Transverse colon (tissue), 3 donors: Measurements from ENCODE around the gene LSM14A.
"Not testable (repeated sequence)": the region's sequence is repeated elsewhere in the genome, so short reads cannot be mapped to it uniquely, and the experiment has no call there.

Experiments
- CTCF ChIP-seq, 5 experiments: fragments of 200-600 bp in 3 of 5; fragments of 450-650 bp in 2 of 5; sonication (generic) in 3 of 5; IDR thresholded peaks; 1 replicate in 2 of 5; 2 replicates in 3 of 5; pipeline ENCODE4 v1.5.1; 2016 to 2017; ENCODE audit warnings: antibody characterized with exemption in 5 of 5, inconsistent platforms in 3 of 5, mild to moderate bottlenecking in 2 of 5, moderate library complexity in 1 of 5
- EP300 ChIP-seq: sonication (generic); formaldehyde crosslinking; IDR thresholded peaks from one replicate; pipeline ENCODE4 v1.6.1; 2017; ENCODE audit warnings: antibody characterized with exemption, low read depth
- POLR2A ChIP-seq: fragments of 450-650 bp; IDR thresholded peaks from one replicate; pipeline ENCODE4 v1.6.1; 2016; ENCODE audit warnings: antibody characterized with exemption, mild to moderate bottlenecking, moderate library complexity

- TF ChIP-seq POLR2A; CTCF (IDR thresholded peaks at IDR 0.05); EP300: not testable (repeated sequence)
Observed at GRCh38 chr19:34216745-34217219, 44.5 kb downstream of the LSM14A start.
